ENCODE data around the gene ZNF433.

- TF ChIP-seq, protein P1, sequence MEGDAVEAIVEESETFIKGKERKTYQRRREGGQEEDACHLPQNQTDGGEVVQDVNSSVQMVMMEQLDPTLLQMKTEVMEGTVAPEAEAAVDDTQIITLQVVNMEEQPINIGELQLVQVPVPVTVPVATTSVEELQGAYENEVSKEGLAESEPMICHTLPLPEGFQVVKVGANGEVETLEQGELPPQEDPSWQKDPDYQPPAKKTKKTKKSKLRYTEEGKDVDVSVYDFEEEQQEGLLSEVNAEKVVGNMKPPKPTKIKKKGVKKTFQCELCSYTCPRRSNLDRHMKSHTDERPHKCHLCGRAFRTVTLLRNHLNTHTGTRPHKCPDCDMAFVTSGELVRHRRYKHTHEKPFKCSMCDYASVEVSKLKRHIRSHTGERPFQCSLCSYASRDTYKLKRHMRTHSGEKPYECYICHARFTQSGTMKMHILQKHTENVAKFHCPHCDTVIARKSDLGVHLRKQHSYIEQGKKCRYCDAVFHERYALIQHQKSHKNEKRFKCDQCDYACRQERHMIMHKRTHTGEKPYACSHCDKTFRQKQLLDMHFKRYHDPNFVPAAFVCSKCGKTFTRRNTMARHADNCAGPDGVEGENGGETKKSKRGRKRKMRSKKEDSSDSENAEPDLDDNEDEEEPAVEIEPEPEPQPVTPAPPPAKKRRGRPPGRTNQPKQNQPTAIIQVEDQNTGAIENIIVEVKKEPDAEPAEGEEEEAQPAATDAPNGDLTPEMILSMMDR (IDR thresholded peaks at IDR 0.05): no peak
- TF ChIP-seq ZFX (IDR thresholded peaks at IDR 0.05; ENCODE audit: borderline replicate concordance): no peak
Observed at GRCh38 chr19:11978492-11979100, 56.9 kb downstream of the ZNF433 start.

Measured in 22Rv1 (cell line).